K562 (cell line): ENCODE data around the gene CTRB1. TPM values are rescaled to one million over a fixed set of nuclear protein-coding genes. Genes with fewer than 3 reads are reported as not detected.

Source experiments
- ATAC-seq: fragments of 200-7000 bp; cut with Tn5 transposase; 3 replicates; pipeline ENCODE4 v1.9.1; 2020; ENCODE audit warnings: moderate library complexity
- BruUV-seq: library from RNA; stranded (reverse); fragments of 400-500 nt; replicated peaks from 2 replicates; lab custom pipeline; 2021; lab: Mats Ljungman, UMichigan
- CTCF ChIA-PET: fragments of 300-600 bp; formaldehyde crosslinking; extraction: SDS; loops from one replicate; lab custom pipeline; 2021; ENCODE audit warnings: low intra/inter-chr PET ratio; lab: Yijun Ruan, JAX
- POLR2A ChIA-PET: fragments of 300-600, 350-650 bp; sonication (Branson Sonifier 250); formaldehyde crosslinking; extraction: SDS; loops from one replicate; lab custom pipeline; 2021; ENCODE audit warnings: antibody characterized with exemption, inconsistent platforms; lab: Yijun Ruan, JAX
- DNase-seq, 4 experiments: peaks; one replicate each; pipeline versions ENCODE4 v3.0.0 to v3.0.0-alpha.2; 2011 to 2018; ENCODE audit warnings: low spot score in 3 of 4, mixed read lengths in 3 of 4; ENCODE audit errors: extremely low read depth in 1 of 4
- FAIRE-seq: peaks from 2 replicates; lab custom pipeline; 2011; peaks lifted over from hg19 to GRCh38; lab: Jason Lieb, UNC
- H2AFZ ChIP-seq: 2 replicates; pipeline ENCODE4 v1.6.0; 2011; ENCODE audit warnings: low read depth, low read length, control low read depth, inconsistent platforms
- H3K27ac ChIP-seq: fragments of 200-600 bp; 3 replicates; pipeline ENCODE4 v1.8.0; 2011; ENCODE audit warnings: low read depth, mild to moderate bottlenecking, control low read depth, inconsistent platforms, low read length, moderate library complexity, mixed read lengths; ENCODE audit errors: extremely low read depth
- H3K27me3 ChIP-seq, 2 experiments: fragments of 300-600 bp in 1 of 2; 2 replicates in 1 of 2; 3 replicates in 1 of 2; pipeline versions ENCODE4 v1.6.0 to v1.8.0; 2011; ENCODE audit warnings: inconsistent platforms in 2 of 2, low read length in 2 of 2, mild to moderate bottlenecking in 1 of 2, mixed read lengths in 1 of 2, moderate library complexity in 1 of 2; ENCODE audit not compliant: control insufficient read depth in 2 of 2, insufficient read depth in 2 of 2
- H3K36me3 ChIP-seq: fragments of 300-600 bp; 3 replicates; pipeline ENCODE4 v1.8.0; 2011; ENCODE audit warnings: mild to moderate bottlenecking, low read length, inconsistent platforms; ENCODE audit not compliant: control insufficient read depth, insufficient read depth
- H3K4me1 ChIP-seq, 2 experiments: fragments of 200-600 bp in 1 of 2; replicated peaks in 1 of 2; 2 replicates in 1 of 2; 3 replicates in 1 of 2; pipeline versions ENCODE4 v1.5.1 to v1.8.0; 2011; ENCODE audit warnings: inconsistent platforms in 2 of 2, low read length in 2 of 2, mild to moderate bottlenecking in 1 of 2, mixed read lengths in 1 of 2, moderate library complexity in 1 of 2; ENCODE audit not compliant: control insufficient read depth in 2 of 2, insufficient read depth in 2 of 2
- H3K4me2 ChIP-seq: 2 replicates; pipeline ENCODE4 v1.6.1; 2011; ENCODE audit warnings: low read length, control low read depth, inconsistent platforms, mixed read lengths; ENCODE audit not compliant: insufficient read depth
- H3K4me3 ChIP-seq: fragments of 200-600 bp; sonication (generic), shearing (Covaris generic); 2 replicates; pipeline ENCODE4 v1.5.1; 2016; ENCODE audit warnings: control low read depth, inconsistent platforms
- H3K79me2 ChIP-seq: fragments of 200-600 bp; 3 replicates; pipeline ENCODE4 v1.8.0; 2011; ENCODE audit warnings: low read length, inconsistent platforms; ENCODE audit not compliant: control insufficient read depth, insufficient read depth
- H3K9ac ChIP-seq, 2 experiments: 2 replicates each; pipeline versions ENCODE4 v1.6.0 to v1.6.1; 2011; ENCODE audit warnings: low read depth in 2 of 2, low read length in 2 of 2, control low read depth in 1 of 2, inconsistent platforms in 1 of 2, mild to moderate bottlenecking in 1 of 2, mixed read lengths in 1 of 2; ENCODE audit not compliant: insufficient read depth in 1 of 2
- H3K9me1 ChIP-seq: one replicate; pipeline ENCODE4 v1.6.0; 2011; ENCODE audit warnings: inconsistent platforms, mild to moderate bottlenecking, low read length, moderate library complexity; ENCODE audit not compliant: control insufficient read depth, insufficient read depth
- H3K9me3 ChIP-seq: replicated peaks from 2 replicates; pipeline ENCODE4 v1.5.1; 2011; ENCODE audit warnings: low read depth, low read length, inconsistent platforms; ENCODE audit not compliant: control insufficient read depth, insufficient read depth
- H4K20me1 ChIP-seq: replicated peaks from 2 replicates; pipeline ENCODE4 v1.6.1; 2011; ENCODE audit warnings: low read length, inconsistent platforms, mixed read lengths; ENCODE audit not compliant: control insufficient read depth, insufficient read depth
- ASH1L ChIP-seq: fragments of 450-650 bp; IDR thresholded peaks from 2 replicates; pipeline ENCODE4 v1.6.1; 2018; ENCODE audit warnings: borderline replicate concordance, mild to moderate bottlenecking, low read depth; ENCODE audit not compliant: partially characterized antibody
- CBX2 ChIP-seq: fragments of 200-600 bp; sonication (generic); IDR thresholded peaks from one replicate; pipeline ENCODE4 v1.6.1; 2012; ENCODE audit warnings: mild to moderate bottlenecking, low read length, inconsistent platforms; ENCODE audit not compliant: insufficient read depth, poor library complexity, severe bottlenecking
- CSDE1 ChIP-seq, 2 experiments: fragments of 450-650 bp; IDR thresholded peaks; 2 replicates each; pipeline ENCODE4 v1.6.1; 2016; ENCODE audit warnings: mild to moderate bottlenecking in 1 of 2
- GTF3C2 ChIP-seq: IDR thresholded peaks from 3 replicates; pipeline ENCODE4 v1.6.1; 2011; ENCODE audit warnings: borderline replicate concordance, mild to moderate bottlenecking, moderate library complexity; ENCODE audit not compliant: insufficient read length; ENCODE audit errors: extremely low read depth
- HINFP ChIP-seq: fragments of 450-650 bp; conservative IDR thresholded peaks from 2 replicates; pipeline ENCODE4 v1.6.1; 2016; ENCODE audit warnings: missing genetic modification characterization, low read depth, mild to moderate bottlenecking, control low read depth, missing compliant biosample characterization
- IRF9 ChIP-seq: fragments of 450-650 bp; IDR thresholded peaks from 2 replicates; pipeline ENCODE4 v1.6.1; 2016; ENCODE audit warnings: missing biosample characterization, missing genetic modification characterization
- KDM1A ChIP-seq, 2 experiments: fragments of 450-650 bp; IDR thresholded peaks; 2 replicates each; pipeline ENCODE4 v1.6.1; 2016; ENCODE audit warnings: mild to moderate bottlenecking in 2 of 2
- MBD2 ChIP-seq: sonication (generic); IDR thresholded peaks from 2 replicates; pipeline ENCODE4 v1.6.1; 2016; ENCODE audit warnings: low read depth, borderline replicate concordance
- NEUROD1 ChIP-seq: fragments of 150-350 bp; IDR thresholded peaks from 2 replicates; pipeline ENCODE4 v1.6.1; 2014; ENCODE audit warnings: borderline replicate concordance, low read length, low read depth; ENCODE audit not compliant: partially characterized antibody
- NFRKB ChIP-seq: fragments of 450-650 bp; IDR thresholded peaks from 2 replicates; pipeline ENCODE4 v1.6.1; 2016; ENCODE audit warnings: low read depth
- PCBP1 ChIP-seq: fragments of 200-400 bp; formaldehyde crosslinking; IDR thresholded peaks from 2 replicates; pipeline ENCODE4 v1.6.1; 2018; ENCODE audit warnings: mild to moderate bottlenecking, low read depth, low read length; ENCODE audit not compliant: poor library complexity, severe bottlenecking
- ZC3H4 ChIP-seq: sonication (generic); formaldehyde crosslinking; IDR thresholded peaks from 2 replicates; pipeline ENCODE4 v1.9.0; 2021; ENCODE audit warnings: missing genetic modification reagents, borderline replicate concordance
- ZNF766 ChIP-seq: fragments of 200-800 bp; sonication (Bioruptor generic); conservative IDR thresholded peaks from 2 replicates; pipeline ENCODE4 v1.6.1; 2016; ENCODE audit warnings: missing genetic modification characterization, missing compliant biosample characterization
- WGBS: fragments of 100-300 bp; shearing (Covaris generic); methylation state at CpG from one replicate; pipeline ENCODE4 v1.1.6; 2016; ENCODE audit warnings: low coverage, mixed read lengths; ENCODE audit not compliant: insufficient coverage; ENCODE audit errors: missing lambda C conversion rate; 5-methylcytosine and 5-hydroxymethylcytosine counted together
- in situ Hi-C: fragments of 300-500 bp; cut with MboI; formaldehyde crosslinking; loops from 4 replicates; pipeline ENCODE4 v1.15.0; 2018; ENCODE audit warnings: inconsistent platforms, mixed read lengths
- intact Hi-C: fragments of 100-400 bp; cut with micrococcal nuclease; formaldehyde crosslinking; loops from 2 replicates; pipeline ENCODE4 v1.14.2; 2022
- polyA plus RNA-seq, 8 experiments: library from polyadenylated mRNA; depleted of rRNA in 4 of 8; stranded (reverse) in 5 of 8; unstranded in 3 of 8; fragments of >200 nt; fragmentation: Nextera tagmentation in 2 of 8; fragmentation: Illumina TruSeq in 1 of 8; extraction: Ambion mirVana in 2 of 8; extraction: Trizol in 1 of 8; gene quantifications; 2 replicates each; pipeline versions ENCODE4 v1.2.1 to v1.2.3, GENCODE V29; 2011 to 2014; ENCODE audit warnings: inconsistent platforms in 1 of 8, missing spikeins in 1 of 8
- total RNA-seq, 7 experiments: library from RNA; depleted of rRNA in 6 of 7; stranded (reverse); fragments of >200 nt in 6 of 7; fragmentation: Illumina TruSeq in 2 of 7; extraction: Trizol in 2 of 7; gene quantifications; 2 replicates each; pipeline versions ENCODE4 v1.2.1 to v1.2.3, GENCODE V29; 2011 to 2021; ENCODE audit warnings: low replicate concordance in 1 of 7
- TF ChIP-seq, protein P1 (sequence below): IDR thresholded peaks from 2 replicates; pipeline ENCODE4 v1.6.1; 2012; ENCODE audit warnings: low read depth, low read length, improper control_type of control experiment, borderline replicate concordance

Gene CTRB1
- total and polyA plus RNA-seq, 9 of the 15 experiments (the other 6 are each of a cell fraction or from before 2014, with no cell fraction given), result 2.3 TPM; not detected in 8

DNA sequence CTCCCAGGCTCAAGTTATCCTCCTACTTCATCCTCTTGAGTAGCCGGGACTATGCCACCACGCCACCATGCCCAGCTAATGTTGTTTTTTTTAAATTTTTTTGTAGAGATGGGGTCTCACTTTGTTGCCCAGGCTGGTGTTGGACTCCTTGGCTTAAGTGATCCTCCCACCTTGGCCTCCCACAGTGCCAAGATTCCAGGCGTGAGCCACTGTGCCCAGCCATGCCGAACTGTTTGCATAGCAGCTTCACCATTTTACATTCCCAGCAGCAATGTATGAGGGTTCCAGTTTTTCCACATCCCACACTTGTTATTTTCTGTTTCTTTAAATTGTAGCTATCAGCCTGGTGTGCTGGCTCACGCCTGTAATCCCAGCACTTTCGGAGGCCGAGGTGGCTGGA, 2.2 kb upstream of the CTRB1 start:
- Histone ChIP-seq H4K20me1 (no peaks in the 10 kb centered on the region), H3K36me3 (no peaks in the 10 kb centered on the region), H3K9ac (no peak overlapping the region), H3K79me2 (no peaks in the 10 kb centered on the region), H3K4me1 (peaks cover 0 to 8% of the 10 kb centered on the region in 2 experiments; a peak in 2 of 5 replicates), H3K9me1 (no peaks in the 10 kb centered on the region), H3K27ac (no peak overlapping the region), H3K27me3 (peaks cover 18 to 26% of the 10 kb centered on the region in 2 experiments; a peak in 4 of 5 replicates), H3K4me2 (no peak overlapping the region), H3K4me3 (no peak overlapping the region), H2AFZ (no peak overlapping the region), H3K9me3 (no peaks in the 10 kb centered on the region)
- ChIA-PET POLR2A (no interaction called here), CTCF (no interaction called here)
- BruUV-seq, result no TSS peak
- intact Hi-C loops (no loop called here), in situ Hi-C loops (loop anchor here (25.0 kb wide), 1 partner anchor 1971 kb away; the partner anchor contains the start of genes MON1B and SYCE1L)
- DNase-seq (no peak), FAIRE-seq (no peak), ATAC-seq (no peak)
- TF ChIP-seq GTF3C2, result no peak
- TF ChIP-seq ASH1L, result no peak
- TF ChIP-seq ZNF766 (CRISPR knock-in tag), result no peak
- TF ChIP-seq MBD2, result no peak
- TF ChIP-seq NEUROD1, result no peak
- no peak for TF ChIP-seq CBX2
- TF ChIP-seq HINFP, result no peak
- TF ChIP-seq ZC3H4, result no peak
- TF ChIP-seq, protein P1, sequence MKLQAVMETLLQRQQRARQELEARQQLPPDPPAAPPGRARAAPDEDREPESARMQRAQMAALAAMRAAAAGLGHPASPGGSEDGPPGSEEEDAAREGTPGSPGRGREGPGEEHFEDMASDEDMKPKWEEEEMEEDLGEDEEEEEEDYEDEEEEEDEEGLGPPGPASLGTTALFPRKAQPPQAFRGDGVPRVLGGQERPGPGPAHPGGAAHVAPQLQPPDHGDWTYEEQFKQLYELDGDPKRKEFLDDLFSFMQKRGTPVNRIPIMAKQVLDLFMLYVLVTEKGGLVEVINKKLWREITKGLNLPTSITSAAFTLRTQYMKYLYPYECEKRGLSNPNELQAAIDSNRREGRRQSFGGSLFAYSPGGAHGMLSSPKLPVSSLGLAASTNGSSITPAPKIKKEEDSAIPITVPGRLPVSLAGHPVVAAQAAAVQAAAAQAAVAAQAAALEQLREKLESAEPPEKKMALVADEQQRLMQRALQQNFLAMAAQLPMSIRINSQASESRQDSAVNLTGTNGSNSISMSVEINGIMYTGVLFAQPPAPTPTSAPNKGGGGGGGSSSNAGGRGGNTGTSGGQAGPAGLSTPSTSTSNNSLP, result no peak
- no peak for TF ChIP-seq PCBP1
- no peak for TF ChIP-seq IRF9
- TF ChIP-seq NFRKB, result no peak
- no peak for TF ChIP-seq KDM1A (IDR thresholded peaks at IDR 0.05)
- no peak for TF ChIP-seq CSDE1 (IDR thresholded peaks at IDR 0.05)
- WGBS, result 42% methylated on average over 7 of the region's 7 CpGs
